GM12875 (cell line): ENCODE data around the gene COMMD6.

Experiments used
- H3K4me3 ChIP-seq: one replicate; pipeline ENCODE4 v1.5.1; 2011; ENCODE audit warnings: low read depth, low read length, control low read depth
- TF ChIP-seq, protein P1 (sequence below): IDR thresholded peaks from 2 replicates; pipeline ENCODE4 v1.5.1; 2011; ENCODE audit warnings: low read depth, mild to moderate bottlenecking, control low read depth, inconsistent platforms, low read length, moderate library complexity, borderline replicate concordance; ENCODE audit not compliant: insufficient read depth

Gene COMMD6

DNA sequence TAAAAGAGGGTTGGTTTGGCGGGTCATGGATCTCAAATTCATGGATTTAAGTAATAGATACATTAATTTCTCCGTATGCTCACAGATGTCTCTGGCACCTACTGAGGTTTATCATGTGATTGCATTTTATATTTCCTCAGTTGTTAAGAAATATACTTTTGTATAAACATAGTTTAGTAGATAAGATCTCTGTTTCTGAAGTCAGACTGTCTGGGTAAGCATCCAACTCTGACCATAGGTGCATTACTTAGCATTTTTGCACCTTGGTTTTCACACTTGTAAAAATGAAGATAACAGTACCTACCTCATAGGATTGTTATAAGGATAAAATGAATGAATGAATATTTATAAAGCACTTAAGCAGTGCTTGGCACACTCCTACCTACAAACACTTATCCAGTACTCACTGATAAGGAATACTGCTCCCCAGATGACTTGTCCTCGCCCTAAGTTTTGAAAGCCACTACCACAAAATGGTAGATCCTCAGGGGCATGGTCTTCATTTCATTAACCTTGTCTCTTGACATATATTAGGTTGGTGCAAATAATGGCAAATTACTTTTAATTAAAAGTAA is 26.5 kb downstream of the COMMD6 start:
- no peak overlapping the region for H3K4me3 ChIP-seq
- TF ChIP-seq, protein P1, sequence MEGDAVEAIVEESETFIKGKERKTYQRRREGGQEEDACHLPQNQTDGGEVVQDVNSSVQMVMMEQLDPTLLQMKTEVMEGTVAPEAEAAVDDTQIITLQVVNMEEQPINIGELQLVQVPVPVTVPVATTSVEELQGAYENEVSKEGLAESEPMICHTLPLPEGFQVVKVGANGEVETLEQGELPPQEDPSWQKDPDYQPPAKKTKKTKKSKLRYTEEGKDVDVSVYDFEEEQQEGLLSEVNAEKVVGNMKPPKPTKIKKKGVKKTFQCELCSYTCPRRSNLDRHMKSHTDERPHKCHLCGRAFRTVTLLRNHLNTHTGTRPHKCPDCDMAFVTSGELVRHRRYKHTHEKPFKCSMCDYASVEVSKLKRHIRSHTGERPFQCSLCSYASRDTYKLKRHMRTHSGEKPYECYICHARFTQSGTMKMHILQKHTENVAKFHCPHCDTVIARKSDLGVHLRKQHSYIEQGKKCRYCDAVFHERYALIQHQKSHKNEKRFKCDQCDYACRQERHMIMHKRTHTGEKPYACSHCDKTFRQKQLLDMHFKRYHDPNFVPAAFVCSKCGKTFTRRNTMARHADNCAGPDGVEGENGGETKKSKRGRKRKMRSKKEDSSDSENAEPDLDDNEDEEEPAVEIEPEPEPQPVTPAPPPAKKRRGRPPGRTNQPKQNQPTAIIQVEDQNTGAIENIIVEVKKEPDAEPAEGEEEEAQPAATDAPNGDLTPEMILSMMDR = no peak

DNA sequence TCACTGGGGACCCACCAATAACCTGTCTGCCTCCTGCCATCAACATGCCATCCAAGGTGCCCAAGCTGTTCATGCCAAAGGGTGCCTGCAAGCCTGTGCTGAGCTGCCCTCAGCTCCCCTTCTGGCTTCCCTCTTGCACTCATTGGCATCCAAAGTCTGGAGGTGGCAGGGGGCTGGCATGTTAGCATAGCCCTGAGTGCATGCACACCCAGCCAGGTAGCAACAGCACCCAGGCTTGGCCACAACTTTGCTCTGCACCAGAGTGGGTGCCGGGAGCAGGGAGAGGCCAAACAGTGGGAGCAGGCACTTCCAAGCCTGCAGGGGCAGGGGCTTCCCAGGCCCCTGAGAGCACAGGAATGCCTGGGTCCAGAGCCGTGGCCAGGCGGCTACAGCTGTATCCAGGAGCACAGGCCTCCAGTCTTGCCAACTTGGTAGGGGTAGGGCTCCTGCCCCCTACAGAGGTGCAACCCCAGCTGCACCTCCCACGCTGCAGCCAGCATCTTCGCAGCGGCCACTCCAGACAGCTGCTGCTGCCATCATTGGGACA is 29.6 kb downstream of the COMMD6 start:
- H3K4me3 ChIP-seq = no peak overlapping the region
- TF ChIP-seq, protein P1 = no peak

DNA sequence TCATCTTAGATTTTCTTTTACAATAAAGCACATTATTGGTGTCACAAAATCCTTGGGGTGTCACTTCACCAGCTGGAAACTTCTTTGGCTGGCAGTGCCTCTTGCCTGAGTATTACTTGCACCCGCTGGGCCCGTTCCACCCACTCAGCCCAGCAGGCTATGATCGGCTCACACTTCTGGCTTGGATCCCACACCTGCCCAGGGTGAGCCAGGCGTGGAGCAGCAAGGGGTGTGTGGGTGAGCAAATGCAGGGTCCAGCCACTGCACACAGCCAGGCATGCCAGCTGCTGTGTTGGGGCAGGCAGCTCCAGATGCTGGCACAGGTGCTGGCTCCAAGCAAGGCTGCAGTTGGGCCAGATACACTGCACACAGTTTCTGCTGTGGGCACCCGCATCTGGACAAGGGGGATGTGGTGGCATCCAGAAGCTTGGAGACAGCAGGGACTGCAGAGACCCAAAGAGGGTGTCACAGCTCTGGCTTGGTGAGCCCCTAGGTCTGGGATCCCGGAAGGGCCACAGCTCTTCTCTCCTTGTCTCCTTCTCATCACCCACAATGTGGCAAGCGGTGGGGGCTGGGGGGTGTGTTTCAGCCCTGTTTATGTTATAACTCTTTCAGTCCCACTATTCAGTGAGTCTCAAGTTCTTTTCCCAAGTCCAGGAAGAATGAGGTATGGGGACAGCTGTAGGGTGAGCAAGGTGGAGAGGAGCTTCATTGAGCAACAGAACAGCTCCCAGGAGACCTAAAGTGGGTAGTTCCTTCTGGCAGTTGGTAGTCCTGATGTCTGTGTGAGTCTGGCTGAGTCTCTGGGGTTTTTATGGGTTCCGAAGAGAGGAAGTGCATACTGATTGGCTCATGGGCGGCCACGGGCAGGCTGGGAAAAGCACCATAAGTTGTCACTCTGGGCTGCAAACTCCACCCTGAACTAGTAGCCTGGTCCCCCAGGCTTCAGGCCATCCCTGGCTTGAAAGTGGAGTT is 30.3 kb downstream of the COMMD6 start:
- H3K4me3 ChIP-seq = no peak overlapping the region
- TF ChIP-seq, protein P1 = no peak

DNA sequence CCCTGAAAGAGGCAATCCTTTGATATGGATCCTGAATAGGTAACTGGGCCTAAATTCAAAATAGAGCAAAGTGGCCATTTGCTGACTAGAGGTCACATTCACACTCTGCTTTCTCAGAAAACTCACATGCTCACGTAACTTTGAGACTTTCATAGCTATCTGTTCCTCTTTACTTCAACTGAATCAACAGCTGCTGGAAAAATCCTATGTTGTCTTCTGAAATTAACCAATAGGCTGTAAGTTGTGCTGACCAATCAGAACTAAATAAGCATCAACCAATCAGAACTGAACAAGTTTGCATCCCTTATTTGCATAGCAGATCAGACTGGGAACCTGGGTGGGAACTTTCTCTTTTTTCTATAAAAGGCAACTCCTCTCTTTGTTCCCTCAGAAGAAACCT is 31.6 kb downstream of the COMMD6 start:
- no peak overlapping the region for H3K4me3 ChIP-seq
- TF ChIP-seq, protein P1 = no peak

DNA sequence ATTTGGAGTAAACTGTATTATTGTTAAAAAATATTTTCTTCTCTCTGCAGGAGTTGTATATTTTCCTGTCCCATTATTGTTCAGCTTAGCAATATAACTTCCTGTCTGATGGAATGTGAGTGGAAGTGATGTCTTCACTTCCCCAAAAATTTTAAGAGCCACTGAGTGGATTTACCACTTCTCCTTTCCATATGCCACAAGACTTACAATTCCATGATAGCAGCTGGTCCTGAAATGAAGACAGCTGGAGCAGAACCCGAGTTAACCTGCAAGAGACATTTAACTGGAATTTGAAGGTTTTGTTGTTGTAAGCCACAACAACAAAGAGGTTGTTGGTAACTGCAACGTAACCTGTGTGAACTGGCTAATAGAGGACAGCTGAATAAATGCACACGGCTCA is 32.3 kb downstream of the COMMD6 start:
- H3K4me3 ChIP-seq = no peak overlapping the region
- TF ChIP-seq, protein P1 = no peak

DNA sequence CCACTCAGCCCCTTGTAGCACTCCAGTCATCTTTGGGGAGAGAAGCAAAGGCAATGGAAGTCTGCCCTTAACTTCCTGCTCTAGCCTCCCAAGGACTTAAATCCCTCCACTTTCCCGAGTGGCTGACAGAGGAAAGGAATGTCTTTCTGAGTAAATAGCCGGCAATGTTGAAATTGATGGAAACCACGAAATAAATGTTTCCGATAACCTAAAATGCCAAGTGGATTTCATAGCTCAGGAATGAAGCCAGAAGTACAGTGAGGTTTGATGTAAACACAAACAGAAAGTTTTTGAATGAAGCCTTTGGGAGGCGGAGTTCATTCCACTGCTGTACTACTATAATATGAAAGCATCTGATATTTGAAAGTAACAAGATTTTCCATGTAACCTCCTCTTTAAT is 41.7 kb downstream of the COMMD6 start:
- no peak overlapping the region for H3K4me3 ChIP-seq
- TF ChIP-seq, protein P1 = no peak

DNA sequence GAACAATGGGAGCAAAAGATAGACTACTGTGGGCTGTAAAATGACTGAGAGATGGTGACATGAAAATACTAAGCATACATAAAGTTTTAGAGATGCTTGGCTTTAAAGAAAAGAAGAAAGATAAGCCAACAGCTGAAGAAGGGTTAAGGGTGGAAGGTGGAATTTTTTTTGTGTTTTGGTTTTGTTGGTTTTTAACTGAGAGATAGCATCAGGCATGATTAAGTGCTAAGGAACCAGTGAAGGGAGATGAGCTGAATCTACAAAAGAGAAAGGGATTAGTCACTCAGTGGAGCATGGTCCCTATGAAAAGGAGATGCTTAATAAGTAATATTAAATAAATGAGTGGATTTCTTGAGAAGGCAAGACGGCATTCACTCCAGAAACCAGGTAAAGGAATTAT is 43.1 kb downstream of the COMMD6 start:
- TF ChIP-seq, protein P1 = no peak
- H3K4me3 ChIP-seq = no peak overlapping the region
